Measurements from ENCODE around the gene ALDH1A3. TPM values are rescaled to one million over a fixed set of nuclear protein-coding genes. Genes with fewer than 3 reads are reported as not detected.
A peak's percentile ranks its signal among the peaks of the same experiment; 100 is the strongest.

ALDH1A3 gene
- total and polyA plus RNA-seq, 2 donors (not counting 1 experiment from before 2014, with no cell fraction given) = 4.2 to 32.5 TPM

DNA sequence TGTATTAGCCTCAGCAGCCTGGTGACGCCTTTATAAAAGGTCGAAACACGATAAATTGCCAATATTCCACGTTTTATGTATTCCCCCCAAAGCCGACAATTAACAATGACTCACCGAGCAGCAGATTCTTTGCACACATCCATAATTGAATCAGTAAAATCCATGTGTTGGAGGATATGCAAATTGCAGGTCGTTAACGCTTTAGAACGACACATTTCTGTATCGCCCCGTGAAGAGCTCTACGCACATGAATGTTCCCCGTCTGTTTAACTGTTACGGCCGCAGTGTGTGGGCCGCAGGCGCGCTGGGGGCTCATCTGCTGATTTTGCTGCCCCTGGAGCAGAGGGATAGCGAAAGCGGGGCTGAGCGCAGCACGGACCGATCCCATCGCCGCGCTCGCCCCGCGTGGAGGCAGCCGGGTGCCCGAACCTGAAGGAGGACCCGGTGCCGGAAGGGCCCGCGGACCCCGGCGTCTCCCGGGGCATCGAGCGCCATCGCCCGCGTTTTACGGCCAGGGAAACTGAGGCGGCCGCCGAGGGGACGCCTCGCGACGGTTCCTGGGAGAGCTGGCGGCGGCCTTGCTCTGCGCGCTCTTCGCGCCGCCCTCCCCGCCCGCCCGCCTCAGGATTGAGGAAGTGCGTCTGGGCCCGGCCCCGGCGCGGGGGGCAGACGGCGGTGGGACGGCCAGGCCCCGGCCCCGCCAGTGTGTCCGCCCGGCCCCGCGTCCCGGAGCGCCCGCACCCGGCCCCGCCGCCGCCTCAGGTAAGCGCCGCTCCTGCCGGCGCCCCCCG, 39.3 kb downstream of the ALDH1A3 start, which contains the start of gene LRRK1:
TSS of gene LRRK1 (plus strand) at position 668 of the 791 bp plus-strand sequence. CDS start 5,276 bp downstream, outside the sequence.
- H3K27ac ChIP-seq (ENCODE audit: insufficient read depth, low read length) = peak within 1 kb of the TSS; percentile 50

GRCh38 chr15:100919481-100920405, 40.1 kb downstream of the ALDH1A3 start:
- H2AFZ ChIP-seq (ENCODE audit: low read length) = peak overlapping the region; percentile 59
- H3K36me3 ChIP-seq (ENCODE audit: control insufficient read depth, insufficient read depth, low read length) = no peaks in the 10 kb centered on the region
- H3K79me2 ChIP-seq (ENCODE audit: control insufficient read depth, insufficient read depth, low read length) = no peaks in the 10 kb centered on the region
- no peak overlapping the region for H3K27ac ChIP-seq (ENCODE audit: insufficient read depth, low read length)
- H3K4me2 ChIP-seq (ENCODE audit: extremely low read depth, insufficient read depth, low read length) = peak overlapping the region; percentile 91
- H3K9me3 ChIP-seq (ENCODE audit: control insufficient read depth, insufficient read depth, low read depth, low read length) = no peaks in the 10 kb centered on the region
- DNase-seq (ENCODE audit: low read depth in 2 of 2) = peak; percentile 15 to 42
- no peaks in the 10 kb centered on the region for H4K20me1 ChIP-seq (ENCODE audit: control insufficient read depth, extremely low read depth, insufficient read depth, low read length)
- peak overlapping the region; percentile 50 to 68 (median 62) for H3K4me3 ChIP-seq (replicated peaks in 1 of 4; ENCODE audit: control extremely low read depth in 1 of 4, insufficient read depth in 1 of 4, low read depth in 3 of 4, low read length in 4 of 4)
- no peak for TF ChIP-seq EZH2 (IDR thresholded peaks at IDR 0.05; ENCODE audit: low read length, missing control alignments)
- no peak for TF ChIP-seq CTCF (conservative IDR thresholded peaks at IDR 0.05 in 1 of 2, IDR thresholded peaks at IDR 0.05 in 1 of 2; ENCODE audit: low read depth in 1 of 2, low read length in 2 of 2)
- H3K4me1 ChIP-seq (ENCODE audit: control insufficient read depth, extremely low read depth, insufficient read depth, low read length) = no peaks in the 10 kb centered on the region
- peak overlapping the region; percentile 65 for H3K9ac ChIP-seq (ENCODE audit: insufficient read depth, low read length)
- H3K27me3 ChIP-seq (ENCODE audit: control insufficient read depth, insufficient read depth, low read length) = no peaks in the 10 kb centered on the region

More for the DNA sequence above, 39.3 kb downstream of the ALDH1A3 start, which contains the start of gene LRRK1:
- DNase-seq (ENCODE audit: low read depth in 2 of 2) = peak; percentile 38 to 61
- Histone ChIP-seq H3K27me3 (ENCODE audit: control insufficient read depth, insufficient read depth, low read length) (no peaks in the 10 kb centered on the region), H3K4me2 (ENCODE audit: extremely low read depth, insufficient read depth, low read length) (peak within 1 kb of the TSS; percentile 96), H3K4me1 (ENCODE audit: control insufficient read depth, extremely low read depth, insufficient read depth, low read length) (no peaks in the 10 kb centered on the region), H3K9me3 (ENCODE audit: control insufficient read depth, insufficient read depth, low read depth, low read length) (no peaks in the 10 kb centered on the region), H3K36me3 (ENCODE audit: control insufficient read depth, insufficient read depth, low read length) (no peaks in the 10 kb centered on the region), H3K79me2 (ENCODE audit: control insufficient read depth, insufficient read depth, low read length) (no peaks in the 10 kb centered on the region), H3K9ac (ENCODE audit: insufficient read depth, low read length) (peak within 1 kb of the TSS; percentile 65), H3K4me3 (replicated peaks in 1 of 4; ENCODE audit: control extremely low read depth in 1 of 4, insufficient read depth in 1 of 4, low read depth in 3 of 4, low read length in 4 of 4) (peak within 1 kb of the TSS; percentile 62 to 82 (median 68)), H2AFZ (ENCODE audit: low read length) (peak within 1 kb of the TSS; percentile 59), H4K20me1 (ENCODE audit: control insufficient read depth, extremely low read depth, insufficient read depth, low read length) (no peaks in the 10 kb centered on the region)
- no peak for TF ChIP-seq EZH2 (IDR thresholded peaks at IDR 0.05; ENCODE audit: low read length, missing control alignments)
- TF ChIP-seq CTCF (conservative IDR thresholded peaks at IDR 0.05 in 1 of 2, IDR thresholded peaks at IDR 0.05 in 1 of 2; ENCODE audit: low read depth in 1 of 2, low read length in 2 of 2) = no peak
